BJ (cell line): ENCODE results near the gene OSTF1. TPM values are rescaled to one million over a fixed set of nuclear protein-coding genes. Genes with fewer than 3 reads are reported as not detected.
A peak's percentile ranks its signal among the peaks of the same experiment; 100 is the strongest.

Source experiments
- CTCF ChIA-PET: fragments of 350-600 bp; formaldehyde crosslinking; extraction: SDS; loops from one replicate; lab custom pipeline; 2021; ENCODE audit warnings: antibody characterized with exemption, inconsistent platforms; lab: Yijun Ruan, JAX
- POLR2A ChIA-PET: fragments of 300-600 bp; sonication (Branson Sonifier 250); formaldehyde crosslinking; extraction: SDS; loops from one replicate; lab custom pipeline; 2021; ENCODE audit warnings: antibody characterized with exemption; lab: Charles Lee
- DNase-seq: peaks from one replicate; pipeline ENCODE4 v3.0.0-alpha.2; 2011; ENCODE audit warnings: low read depth
- H3K27me3 ChIP-seq: 2 replicates; pipeline ENCODE4 v1.6.0; 2011; ENCODE audit warnings: low read length; ENCODE audit not compliant: control insufficient read depth, insufficient read depth
- H3K36me3 ChIP-seq: 2 replicates; pipeline ENCODE4 v1.5.1; 2011; ENCODE audit warnings: low read length; ENCODE audit not compliant: control insufficient read depth, insufficient read depth
- H3K4me3 ChIP-seq: 2 replicates; pipeline ENCODE4 v1.5.1; 2011; ENCODE audit warnings: low read depth, mild to moderate bottlenecking, control low read depth, low read length
- polyA minus RNA-seq: library from RNA; depleted of rRNA, polyadenylated mRNA; stranded (reverse); fragments of >200 nt; gene quantifications from 2 replicates; pipeline ENCODE4 v1.2.3, GENCODE V29; 2011; rRNA and poly(A)+ RNA removed
- polyA plus RNA-seq: library from polyadenylated mRNA; depleted of rRNA; stranded (reverse); fragments of >200 nt; gene quantifications from 2 replicates; pipeline ENCODE4 v1.2.3, GENCODE V29; 2011; rRNA removed
- TF ChIP-seq, protein P1 (sequence below): IDR thresholded peaks from 2 replicates; pipeline ENCODE4 v1.5.1; 2011; ENCODE audit warnings: low read depth, mild to moderate bottlenecking, control low read depth, inconsistent platforms, low read length, moderate library complexity; ENCODE audit not compliant: insufficient read depth

The OSTF1 gene, protein sequence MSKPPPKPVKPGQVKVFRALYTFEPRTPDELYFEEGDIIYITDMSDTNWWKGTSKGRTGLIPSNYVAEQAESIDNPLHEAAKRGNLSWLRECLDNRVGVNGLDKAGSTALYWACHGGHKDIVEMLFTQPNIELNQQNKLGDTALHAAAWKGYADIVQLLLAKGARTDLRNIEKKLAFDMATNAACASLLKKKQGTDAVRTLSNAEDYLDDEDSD
- polyA plus RNA-seq, result 15.5 and 26.9 TPM in 2 replicates
- polyA minus RNA-seq, result 13.6 and 18.1 TPM in 2 replicates

DNA sequence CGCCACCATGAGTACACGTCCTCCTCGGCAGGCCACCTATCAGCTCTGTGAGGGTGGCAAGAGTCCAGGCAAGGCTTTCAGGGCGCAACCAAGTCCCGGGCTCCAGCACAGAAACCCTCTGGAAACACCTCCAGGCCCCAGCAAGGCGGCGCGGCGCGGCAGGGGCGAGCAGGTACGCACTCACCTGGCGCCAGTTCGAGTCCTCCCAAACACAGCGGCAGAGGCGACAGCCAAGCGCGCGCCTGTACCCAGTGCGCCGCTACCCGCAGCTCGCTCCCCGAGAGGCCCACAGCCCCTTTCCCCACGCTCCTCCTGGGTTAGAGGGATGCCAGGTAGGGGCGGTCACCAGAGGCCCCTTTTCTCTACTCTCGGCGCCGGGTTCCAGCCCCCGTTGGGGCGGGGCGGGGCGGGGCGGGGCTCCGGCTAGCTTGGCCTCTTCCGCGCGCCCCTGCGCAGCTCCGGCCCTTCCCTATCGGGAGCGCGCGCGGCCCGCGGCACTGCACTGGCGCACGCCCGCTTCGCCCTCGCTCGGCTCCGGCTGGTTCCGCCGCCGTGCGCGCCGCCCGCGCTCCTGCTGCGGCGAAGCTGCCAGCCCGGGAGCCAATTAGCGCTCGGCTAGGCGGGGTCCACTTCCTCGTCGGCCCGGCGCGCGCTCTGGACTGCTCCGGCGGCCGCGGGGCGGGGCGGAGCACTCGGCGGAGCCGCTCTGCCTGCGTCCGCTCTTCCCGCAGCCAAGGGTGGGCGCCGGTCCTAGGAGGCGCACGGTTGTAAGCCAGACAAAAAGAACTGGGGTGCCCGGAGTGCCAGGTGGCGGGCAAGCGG, at the start of gene OSTF1, which contains the start of gene NMRK1:
Gene OSTF1 (plus strand): TSS at position 691 of the 822 bp plus-strand sequence. CDS start 179 bp downstream, outside the sequence.
Gene NMRK1 (minus strand): TSS at position 332 of the 822 bp plus-strand sequence. CDS start 5,040 bp downstream, outside the sequence.
- ChIA-PET POLR2A (no interaction called here), CTCF (interaction anchor here (0.6 to 1.6 kb wide), 8 partner anchors 12 to 319 kb away, joined by 3 to 7 read pairs (median 3); no protein-coding TSS in a partner anchor)
- Histone ChIP-seq H3K4me3 (peak within 1 kb of the TSS; percentile 97), H3K27me3 (no peaks in the 10 kb centered on the region), H3K36me3 (no peaks in the 10 kb centered on the region)
- TF ChIP-seq, protein P1, sequence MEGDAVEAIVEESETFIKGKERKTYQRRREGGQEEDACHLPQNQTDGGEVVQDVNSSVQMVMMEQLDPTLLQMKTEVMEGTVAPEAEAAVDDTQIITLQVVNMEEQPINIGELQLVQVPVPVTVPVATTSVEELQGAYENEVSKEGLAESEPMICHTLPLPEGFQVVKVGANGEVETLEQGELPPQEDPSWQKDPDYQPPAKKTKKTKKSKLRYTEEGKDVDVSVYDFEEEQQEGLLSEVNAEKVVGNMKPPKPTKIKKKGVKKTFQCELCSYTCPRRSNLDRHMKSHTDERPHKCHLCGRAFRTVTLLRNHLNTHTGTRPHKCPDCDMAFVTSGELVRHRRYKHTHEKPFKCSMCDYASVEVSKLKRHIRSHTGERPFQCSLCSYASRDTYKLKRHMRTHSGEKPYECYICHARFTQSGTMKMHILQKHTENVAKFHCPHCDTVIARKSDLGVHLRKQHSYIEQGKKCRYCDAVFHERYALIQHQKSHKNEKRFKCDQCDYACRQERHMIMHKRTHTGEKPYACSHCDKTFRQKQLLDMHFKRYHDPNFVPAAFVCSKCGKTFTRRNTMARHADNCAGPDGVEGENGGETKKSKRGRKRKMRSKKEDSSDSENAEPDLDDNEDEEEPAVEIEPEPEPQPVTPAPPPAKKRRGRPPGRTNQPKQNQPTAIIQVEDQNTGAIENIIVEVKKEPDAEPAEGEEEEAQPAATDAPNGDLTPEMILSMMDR, result 0 out of 2 replicates have a peak, but pooled peaks have one; percentile 1
- peak; percentile 76 for DNase-seq

DNA sequence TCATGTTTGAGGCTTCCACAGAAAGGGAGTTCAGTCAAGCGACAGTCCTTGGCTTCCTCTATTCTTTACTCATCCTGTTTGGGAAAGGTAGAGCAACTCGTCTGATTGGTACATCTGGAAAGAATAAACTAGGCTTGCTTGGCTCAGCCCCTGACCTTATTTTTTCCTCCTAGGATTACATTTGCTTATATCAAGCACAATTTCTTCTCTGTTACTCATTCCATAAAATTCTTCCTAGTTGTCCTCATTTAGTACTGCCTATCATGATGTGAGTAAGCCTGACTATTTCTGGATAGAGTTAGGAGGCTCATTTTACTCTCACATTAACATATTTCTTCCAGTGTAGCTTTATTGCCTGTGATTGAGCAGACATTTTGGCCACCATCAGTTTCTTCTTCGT, 49.3 kb upstream of the OSTF1 start:
- TF ChIP-seq, protein P1, result no peak
- CTCF ChIA-PET, result interaction anchor here (1.0 to 1.6 kb wide), 2 partner anchors 11 to 12 kb away, joined by 3 to 4 read pairs; partner anchors contain the start of gene CARNMT1
- peak; percentile 89 for DNase-seq
- POLR2A ChIA-PET, result interaction anchor here (0.8 kb wide), 1 partner anchor 11 kb away, joined by 4 read pairs; the partner anchor contains the start of gene CARNMT1
- Histone ChIP-seq H3K36me3 (no peaks in the 10 kb centered on the region), H3K4me3 (no peak overlapping the region), H3K27me3 (no peaks in the 10 kb centered on the region)

DNA sequence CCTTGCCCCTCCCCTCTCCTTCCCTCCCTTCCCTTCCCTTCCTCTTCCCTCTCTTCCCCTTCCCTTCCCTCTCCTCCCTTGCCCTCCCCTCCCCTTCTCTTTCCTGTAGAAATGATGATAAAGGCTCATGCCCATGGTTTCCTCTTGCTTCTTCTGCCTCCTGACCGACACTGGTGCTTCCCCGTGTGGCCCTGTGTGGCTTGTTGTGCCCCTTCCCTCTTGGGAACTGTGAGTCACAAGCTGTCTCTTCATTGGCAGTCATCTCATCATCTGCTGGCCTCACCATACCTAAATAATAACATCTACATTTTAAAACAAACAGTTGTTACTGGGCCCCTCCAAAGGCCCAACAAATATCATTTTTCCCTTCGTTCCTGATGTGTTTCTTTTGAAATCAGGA, 48.5 kb upstream of the OSTF1 start:
- DNase-seq, result no peak
- ChIA-PET CTCF (interaction anchor here (0.9 to 1.6 kb wide), 3 partner anchors 12 to 266 kb away, joined by 3 to 4 read pairs (median 3); partner anchors contain the start of gene CARNMT1), POLR2A (no interaction called here)
- H3K36me3 ChIP-seq, result no peaks in the 10 kb centered on the region
- TF ChIP-seq, protein P1, result no peak
- no peaks in the 10 kb centered on the region for H3K27me3 ChIP-seq
- H3K4me3 ChIP-seq, result no peak overlapping the region

DNA sequence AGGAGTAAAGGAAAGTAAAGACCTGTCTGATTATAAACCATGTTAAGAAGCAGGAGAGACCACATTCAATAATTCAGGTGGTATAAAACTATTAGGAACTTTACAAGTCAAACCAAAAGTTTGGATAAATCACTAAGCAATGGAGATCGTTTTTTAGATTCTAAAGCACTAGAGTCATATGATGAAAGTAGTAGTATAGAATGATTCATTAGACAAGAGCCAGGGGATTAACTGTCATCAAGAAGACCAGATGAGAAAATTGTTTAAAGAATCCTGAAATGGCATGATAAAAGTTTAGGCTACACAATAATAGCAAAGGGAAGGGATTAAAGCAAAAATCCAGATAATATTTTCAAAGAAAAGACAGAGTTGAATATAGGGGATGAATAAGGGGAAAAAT, 47.3 kb upstream of the OSTF1 start:
- POLR2A ChIA-PET, result no interaction called here
- CTCF ChIA-PET, result interaction anchor here (1.3 kb wide), 1 partner anchor 15 kb away, joined by 3 read pairs; no protein-coding TSS in a partner anchor
- no peaks in the 10 kb centered on the region for H3K36me3 ChIP-seq
- DNase-seq, result no peak
- H3K4me3 ChIP-seq, result no peak overlapping the region
- H3K27me3 ChIP-seq, result no peaks in the 10 kb centered on the region
- TF ChIP-seq, protein P1, result no peak
